Stimulated activated CD8-positive, alpha-beta memory T cell treated with anti-CD3 and anti-CD28 coated beads, Interleukin-7, amount 100 ng/mL, for 24 hours (primary cell): ENCODE results near the gene CCDC34.

ENCODE experiments used
- DNase-seq: peaks from one replicate; pipeline ENCODE4 v3.0.0-alpha.2; 2020; ENCODE audit warnings: low read depth

CCDC34 gene

DNA sequence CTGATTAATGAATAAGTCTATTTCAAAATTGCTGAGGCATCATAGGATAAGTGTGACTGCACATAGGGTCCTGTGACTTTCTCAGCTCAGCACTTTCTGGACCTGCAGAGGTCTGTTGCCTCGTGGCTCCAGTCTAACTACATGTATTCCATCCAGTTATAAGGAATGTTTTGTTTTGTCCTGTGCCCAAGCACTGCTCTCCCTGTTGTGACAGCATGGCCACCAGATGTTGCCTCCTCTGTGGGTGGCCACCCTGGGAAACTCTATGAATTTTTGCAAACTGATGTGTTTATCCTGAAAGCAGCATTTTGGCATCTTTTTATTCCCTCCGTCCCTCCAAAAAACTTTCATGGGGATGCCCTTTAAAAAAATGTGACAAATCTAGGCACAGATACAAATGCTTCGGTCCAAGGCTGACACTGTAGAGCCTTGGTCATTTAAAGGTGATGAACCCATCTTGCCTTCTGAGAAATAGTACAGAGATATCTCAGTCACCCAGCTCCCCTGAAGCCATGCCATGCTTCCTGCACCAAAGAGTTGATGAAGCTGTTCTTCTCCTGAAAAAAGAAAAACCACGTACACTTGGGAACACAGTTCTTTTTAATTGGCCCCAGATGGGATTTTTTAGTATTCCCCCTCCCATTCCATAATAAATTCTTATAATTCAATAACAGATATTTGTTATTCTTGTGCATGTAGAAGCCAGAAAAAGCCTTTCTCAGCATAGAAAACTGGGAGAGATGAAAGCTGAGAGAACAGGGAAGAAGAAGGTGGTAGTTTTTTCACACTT, 72.6 kb downstream of the CCDC34 start:
- no peak for DNase-seq
